ENCODE data around the gene NIFK. TPM values are rescaled to one million over a fixed set of nuclear protein-coding genes. Genes with fewer than 3 reads are reported as not detected.

NIFK gene
- total RNA-seq, result 117 and 125 TPM in 2 replicates

- H3K4me3 Mint-ChIP-seq (ENCODE audit: low read depth), result peak within 1 kb of the TSS; percentile 99
- H3K27ac Mint-ChIP-seq, result peak within 1 kb of the TSS; percentile 92
- no peaks in the 10 kb centered on the region for H3K27me3 Mint-ChIP-seq (ENCODE audit: low read depth)
- H3K4me1 Mint-ChIP-seq (ENCODE audit: low read depth), result peaks cover 29% of the 10 kb centered on the region
- H3K9me3 Mint-ChIP-seq, result no peaks in the 10 kb centered on the region
- peaks cover 39% of the 10 kb centered on the region for H3K36me3 Mint-ChIP-seq (ENCODE audit: low read depth)
- intact Hi-C loops (cut with micrococcal nuclease), result loop anchor here (1.0 kb wide), 5 partner anchors 14 to 205 kb away; partner anchors contain the start of genes CLASP1 and TSN
- peak; percentile 99 for DNase-seq (ENCODE audit: low spot score)
Observed at GRCh38 chr2:121736462-121737336, at the start of gene NIFK. TSS of gene NIFK (minus strand) at chr2:121736875. CDS start at chr2:121736850, 25 bp downstream.

- Mint-ChIP-seq H3K36me3 (ENCODE audit: low read depth) (no peaks in the 10 kb centered on the region), H3K27ac (no peak overlapping the region), H3K27me3 (ENCODE audit: low read depth) (peaks cover 12% of the 10 kb centered on the region), H3K4me1 (ENCODE audit: low read depth) (no peaks in the 10 kb centered on the region), H3K9me3 (no peaks in the 10 kb centered on the region), H3K4me3 (ENCODE audit: low read depth) (no peak overlapping the region)
- intact Hi-C loops (cut with micrococcal nuclease), result no loop called here
- DNase-seq (ENCODE audit: low spot score), result no peak
Observed at GRCh38 chr2:121783180-121783579, 46.5 kb upstream of the NIFK start.

GRCh38 chr2:121778741-121779487 is 42.2 kb upstream of the NIFK start:
- H3K4me1 Mint-ChIP-seq (ENCODE audit: low read depth), result no peaks in the 10 kb centered on the region
- H3K4me3 Mint-ChIP-seq (ENCODE audit: low read depth), result no peak overlapping the region
- H3K9me3 Mint-ChIP-seq, result no peaks in the 10 kb centered on the region
- no peaks in the 10 kb centered on the region for H3K36me3 Mint-ChIP-seq (ENCODE audit: low read depth)
- intact Hi-C loops (cut with micrococcal nuclease), result no loop called here
- peaks cover 5% of the 10 kb centered on the region for H3K27me3 Mint-ChIP-seq (ENCODE audit: low read depth)
- DNase-seq (ENCODE audit: low spot score), result no peak
- no peak overlapping the region for H3K27ac Mint-ChIP-seq

GRCh38 chr2:121777699-121778058 is 41.0 kb upstream of the NIFK start:
- DNase-seq (ENCODE audit: low spot score), result no peak
- Mint-ChIP-seq H3K4me1 (ENCODE audit: low read depth) (no peaks in the 10 kb centered on the region), H3K4me3 (ENCODE audit: low read depth) (no peak overlapping the region), H3K36me3 (ENCODE audit: low read depth) (no peaks in the 10 kb centered on the region), H3K27ac (no peak overlapping the region), H3K9me3 (no peaks in the 10 kb centered on the region), H3K27me3 (ENCODE audit: low read depth) (no peaks in the 10 kb centered on the region)
- intact Hi-C loops (cut with micrococcal nuclease), result no loop called here

- Mint-ChIP-seq H3K36me3 (ENCODE audit: low read depth) (no peaks in the 10 kb centered on the region), H3K9me3 (no peaks in the 10 kb centered on the region), H3K27me3 (ENCODE audit: low read depth) (no peaks in the 10 kb centered on the region), H3K4me3 (ENCODE audit: low read depth) (no peak overlapping the region), H3K27ac (no peak overlapping the region), H3K4me1 (ENCODE audit: low read depth) (no peaks in the 10 kb centered on the region)
- no peak for DNase-seq (ENCODE audit: low spot score)
- intact Hi-C loops (cut with micrococcal nuclease), result no loop called here
Observed at GRCh38 chr2:121776885-121777698, 40.4 kb upstream of the NIFK start.

- no peaks in the 10 kb centered on the region for H3K9me3 Mint-ChIP-seq
- intact Hi-C loops (cut with micrococcal nuclease), result no loop called here
- no peak overlapping the region for H3K4me3 Mint-ChIP-seq (ENCODE audit: low read depth)
- no peak for DNase-seq (ENCODE audit: low spot score)
- H3K4me1 Mint-ChIP-seq (ENCODE audit: low read depth), result no peaks in the 10 kb centered on the region
- no peaks in the 10 kb centered on the region for H3K27me3 Mint-ChIP-seq (ENCODE audit: low read depth)
- H3K27ac Mint-ChIP-seq, result no peak overlapping the region
- no peaks in the 10 kb centered on the region for H3K36me3 Mint-ChIP-seq (ENCODE audit: low read depth)
Observed at GRCh38 chr2:121776361-121776760, 39.7 kb upstream of the NIFK start.

GRCh38 chr2:121774235-121774634 is 37.6 kb upstream of the NIFK start:
- intact Hi-C loops (cut with micrococcal nuclease), result no loop called here
- H3K9me3 Mint-ChIP-seq, result no peaks in the 10 kb centered on the region
- H3K27me3 Mint-ChIP-seq (ENCODE audit: low read depth), result no peaks in the 10 kb centered on the region
- no peak overlapping the region for H3K4me3 Mint-ChIP-seq (ENCODE audit: low read depth)
- H3K36me3 Mint-ChIP-seq (ENCODE audit: low read depth), result no peaks in the 10 kb centered on the region
- no peak for DNase-seq (ENCODE audit: low spot score)
- no peaks in the 10 kb centered on the region for H3K4me1 Mint-ChIP-seq (ENCODE audit: low read depth)
- no peak overlapping the region for H3K27ac Mint-ChIP-seq

GRCh38 chr2:121771976-121772742 is 35.5 kb upstream of the NIFK start:
- H3K27me3 Mint-ChIP-seq (ENCODE audit: low read depth), result no peaks in the 10 kb centered on the region
- H3K4me3 Mint-ChIP-seq (ENCODE audit: low read depth), result no peak overlapping the region
- H3K9me3 Mint-ChIP-seq, result no peaks in the 10 kb centered on the region
- no peak overlapping the region for H3K27ac Mint-ChIP-seq
- peaks cover 10% of the 10 kb centered on the region for H3K36me3 Mint-ChIP-seq (ENCODE audit: low read depth)
- intact Hi-C loops (cut with micrococcal nuclease), result no loop called here
- DNase-seq (ENCODE audit: low spot score), result no peak
- H3K4me1 Mint-ChIP-seq (ENCODE audit: low read depth), result no peaks in the 10 kb centered on the region

GRCh38 chr2:121768143-121768755 is 31.6 kb upstream of the NIFK start:
- Mint-ChIP-seq H3K4me1 (ENCODE audit: low read depth) (no peaks in the 10 kb centered on the region), H3K27ac (no peak overlapping the region), H3K4me3 (ENCODE audit: low read depth) (no peak overlapping the region), H3K27me3 (ENCODE audit: low read depth) (no peaks in the 10 kb centered on the region), H3K9me3 (no peaks in the 10 kb centered on the region), H3K36me3 (ENCODE audit: low read depth) (peaks cover 42% of the 10 kb centered on the region)
- no peak for DNase-seq (ENCODE audit: low spot score)
- intact Hi-C loops (cut with micrococcal nuclease), result no loop called here

- peaks cover 51% of the 10 kb centered on the region for H3K36me3 Mint-ChIP-seq (ENCODE audit: low read depth)
- H3K9me3 Mint-ChIP-seq, result no peaks in the 10 kb centered on the region
- no peak for DNase-seq (ENCODE audit: low spot score)
- H3K27ac Mint-ChIP-seq, result no peak overlapping the region
- intact Hi-C loops (cut with micrococcal nuclease), result no loop called here
- no peaks in the 10 kb centered on the region for H3K27me3 Mint-ChIP-seq (ENCODE audit: low read depth)
- H3K4me1 Mint-ChIP-seq (ENCODE audit: low read depth), result no peaks in the 10 kb centered on the region
- no peak overlapping the region for H3K4me3 Mint-ChIP-seq (ENCODE audit: low read depth)
Observed at GRCh38 chr2:121766624-121767023, 29.9 kb upstream of the NIFK start.

GRCh38 chr2:121764681-121765228 is 28.1 kb upstream of the NIFK start:
- Mint-ChIP-seq H3K27me3 (ENCODE audit: low read depth) (no peaks in the 10 kb centered on the region), H3K27ac (no peak overlapping the region), H3K9me3 (no peaks in the 10 kb centered on the region), H3K4me1 (ENCODE audit: low read depth) (peaks cover 1% of the 10 kb centered on the region), H3K4me3 (ENCODE audit: low read depth) (no peak overlapping the region), H3K36me3 (ENCODE audit: low read depth) (peaks cover 63% of the 10 kb centered on the region)
- intact Hi-C loops (cut with micrococcal nuclease), result no loop called here
- no peak for DNase-seq (ENCODE audit: low spot score)

Data from activated T-helper 2 cell treated with anti-CD3 and anti-CD28 coated beads, Interferon-gamma antibody, Interleukin-2, Interleukin-4, amounts not matched to agents 10 μg/mL and 5 μg/mL and 100 μg/mL, durations not matched to agents 14 hours and 24 hours and 36 hours (primary cell).